COLO668 (cell line): Measurements from ENCODE around the gene VPS39.

Experiments
- DNase-seq: peaks from one replicate; lab custom pipeline; 2025; ENCODE audit not compliant: unreplicated experiment; lab: John Stamatoyannopoulos, UW

The VPS39 gene

GRCh38 chr15:42145546-42146455, 62.3 kb downstream of the VPS39 start:
- DNase-seq = no peak

- DNase-seq = no peak
These were observed 63.2 kb downstream of the VPS39 start for GRCh38 chr15:42144841-42145375.

GRCh38 chr15:42143866-42144625, 64.1 kb downstream of the VPS39 start:
- DNase-seq = no peak

- no peak for DNase-seq
These were observed 64.7 kb downstream of the VPS39 start for GRCh38 chr15:42143356-42143755.

GRCh38 chr15:42141795-42142667, 66.1 kb downstream of the VPS39 start:
- DNase-seq = no peak

- no peak for DNase-seq
These were observed 66.9 kb downstream of the VPS39 start for GRCh38 chr15:42141246-42141645.

- no peak for DNase-seq
These were observed 67.6 kb downstream of the VPS39 start for GRCh38 chr15:42140383-42141070.

- no peak for DNase-seq
These were observed 68.5 kb downstream of the VPS39 start for GRCh38 chr15:42139596-42139995.

- peak; percentile 33 for DNase-seq
These were observed 69.1 kb downstream of the VPS39 start for GRCh38 chr15:42138968-42139386.

GRCh38 chr15:42138411-42138810, 69.7 kb downstream of the VPS39 start:
- no peak for DNase-seq

GRCh38 chr15:42137461-42138261, 70.4 kb downstream of the VPS39 start:
- peak; percentile 22 for DNase-seq

GRCh38 chr15:42136513-42136912, 71.6 kb downstream of the VPS39 start:
- no peak for DNase-seq

- no peak for DNase-seq
These were observed 72.8 kb downstream of the VPS39 start for GRCh38 chr15:42135351-42135750.

GRCh38 chr15:42134617-42135245, 73.4 kb downstream of the VPS39 start:
- no peak for DNase-seq

GRCh38 chr15:42133886-42134502, 74.1 kb downstream of the VPS39 start:
- DNase-seq = peak; percentile 69

GRCh38 chr15:42133356-42133755, 74.7 kb downstream of the VPS39 start:
- DNase-seq = no peak

GRCh38 chr15:42131826-42132806, 76.0 kb downstream of the VPS39 start:
- DNase-seq = no peak
